Measurements from ENCODE around the gene RBP2.

RBP2 gene

DNA sequence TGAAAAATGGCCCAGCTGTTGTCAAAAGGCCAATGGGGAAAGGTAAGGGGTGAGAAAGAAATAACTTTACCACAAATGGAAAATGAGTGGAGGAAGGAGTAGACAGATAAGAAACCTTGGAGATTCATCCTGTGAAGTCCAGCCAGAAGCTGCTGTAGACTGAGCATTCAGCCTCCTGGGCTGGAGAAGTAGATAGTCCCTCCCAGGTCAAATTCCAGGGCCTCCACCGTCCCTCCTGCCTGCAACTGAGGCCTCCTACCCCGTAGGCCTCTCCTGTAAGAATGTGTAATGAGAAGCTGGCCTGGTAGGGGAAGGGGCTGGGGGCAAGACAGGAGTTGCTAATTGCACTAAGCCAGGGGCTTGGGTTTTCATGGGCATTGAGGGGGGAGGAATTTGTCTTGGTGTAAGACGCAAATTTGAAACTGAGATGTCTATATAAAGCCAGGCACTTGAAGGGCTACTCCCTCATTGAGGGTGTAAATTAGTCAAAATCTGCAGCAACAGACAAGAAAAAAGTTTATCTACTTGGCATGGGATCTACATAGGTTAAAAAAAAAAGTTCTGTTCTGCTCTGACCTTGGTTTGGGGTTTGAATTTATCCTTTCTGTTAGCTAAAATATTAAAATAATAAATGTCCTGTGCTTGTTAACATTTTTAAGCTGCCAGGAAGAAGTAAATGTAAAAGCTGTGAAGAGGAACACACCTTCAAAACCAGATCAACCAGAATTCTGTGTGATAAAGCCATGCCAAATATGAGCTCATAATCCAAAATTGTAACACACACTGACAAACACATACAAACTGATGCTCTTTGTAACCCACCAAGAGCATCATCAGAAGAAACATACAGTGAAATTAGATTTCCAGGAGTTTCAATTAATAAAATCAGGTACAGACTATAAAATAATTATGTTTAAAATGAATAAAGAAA lies 1.7 kb upstream of the RBP2 start:
- DNase-seq = no peak

- no peak for DNase-seq
These were observed 3.1 kb downstream of the RBP2 start for GRCh38 chr3:139473155-139473771.

DNA sequence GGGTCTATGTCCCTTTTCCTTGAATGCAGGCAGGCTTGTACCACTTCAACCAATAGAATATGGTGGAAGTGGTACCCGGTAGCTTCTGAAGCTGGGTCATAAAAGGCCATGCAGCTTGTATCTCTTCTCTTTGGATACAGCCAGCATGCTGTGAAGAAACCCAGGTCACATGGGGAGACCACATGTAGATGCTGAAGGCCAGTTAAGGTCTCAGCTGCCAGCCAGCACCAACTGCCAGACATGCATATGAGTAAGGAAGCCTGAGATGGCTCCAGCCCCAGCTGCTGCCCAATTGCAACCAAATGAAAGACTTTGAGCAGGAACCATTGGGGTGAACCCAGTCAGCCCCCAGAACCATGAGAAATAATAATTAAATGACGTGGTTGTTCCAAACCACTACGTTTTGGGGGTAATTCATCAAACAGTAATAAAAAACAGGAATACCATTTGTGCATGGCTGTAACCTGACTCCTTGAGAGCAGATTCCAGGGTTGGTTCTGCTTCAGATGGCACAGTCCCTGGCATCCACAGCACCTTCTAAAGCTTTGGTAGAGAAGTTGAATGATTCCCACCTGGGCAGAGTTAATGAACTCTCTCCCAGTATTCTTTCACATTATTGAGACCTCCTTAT lies 3.8 kb downstream of the RBP2 start:
- DNase-seq = no peak

DNA sequence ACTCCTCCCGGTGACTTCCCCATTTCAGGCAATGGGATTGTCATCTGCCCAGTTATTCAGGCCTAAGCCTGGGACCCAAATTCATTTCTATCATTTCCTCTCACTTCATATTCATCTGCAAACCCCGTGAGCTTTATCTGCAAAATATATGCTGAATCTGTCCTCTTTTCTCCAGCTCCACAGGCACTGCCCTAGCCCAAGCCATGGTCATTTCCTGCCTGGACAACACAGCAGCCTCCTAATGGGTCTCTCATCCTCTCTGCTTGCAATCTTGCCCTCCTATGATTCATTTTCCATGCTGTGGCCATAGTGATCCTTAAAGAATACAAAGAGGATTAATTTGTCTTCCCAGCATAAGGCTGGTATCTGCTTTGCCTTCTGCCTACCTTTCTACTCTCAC lies 6.1 kb downstream of the RBP2 start:
- DNase-seq = no peak

- peak; percentile 9 for DNase-seq
These were observed 7.9 kb downstream of the RBP2 start for GRCh38 chr3:139468399-139468798.

GRCh38 chr3:139466360-139466759 lies 10.0 kb downstream of the RBP2 start:
- no peak for DNase-seq

DNA sequence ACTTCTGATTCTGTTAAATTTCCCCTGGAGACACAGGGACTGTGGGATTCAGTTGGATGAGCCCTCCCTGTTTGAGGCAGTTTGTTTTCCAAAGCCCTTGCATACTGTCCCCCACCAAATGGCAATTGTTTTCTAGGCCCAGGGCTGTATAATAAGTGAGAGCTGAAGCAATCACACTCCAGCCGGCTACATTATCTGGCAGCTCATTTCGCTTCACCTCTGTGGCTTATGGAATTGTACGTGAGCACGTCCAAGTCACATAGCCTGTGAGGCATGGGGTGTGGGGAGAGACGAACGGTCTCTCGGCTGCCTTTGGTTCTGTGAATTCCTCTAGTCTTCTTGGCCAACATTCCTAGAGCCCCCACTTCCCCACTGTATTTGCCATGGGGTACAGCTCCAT lies 10.7 kb downstream of the RBP2 start:
- DNase-seq = no peak

DNA sequence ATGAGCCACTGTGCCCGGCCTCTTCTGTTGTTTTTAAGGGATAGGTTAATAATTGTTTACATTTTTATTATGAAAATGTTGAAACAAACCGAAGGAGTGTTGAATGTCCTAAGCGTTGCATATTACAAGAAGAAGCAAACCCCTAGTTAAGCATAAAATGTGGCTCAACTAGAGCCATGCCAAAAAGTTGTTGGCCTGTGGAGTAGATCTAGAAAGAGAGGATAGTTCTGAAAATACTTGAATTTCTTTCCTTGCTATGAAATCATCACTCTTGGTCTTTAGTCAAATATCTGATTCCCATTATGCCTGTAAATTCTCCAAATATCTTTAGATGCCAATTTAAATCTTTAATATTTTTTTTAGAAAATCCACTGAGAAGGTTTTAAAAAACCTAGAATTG lies 12.8 kb downstream of the RBP2 start:
- DNase-seq = no peak

DNA sequence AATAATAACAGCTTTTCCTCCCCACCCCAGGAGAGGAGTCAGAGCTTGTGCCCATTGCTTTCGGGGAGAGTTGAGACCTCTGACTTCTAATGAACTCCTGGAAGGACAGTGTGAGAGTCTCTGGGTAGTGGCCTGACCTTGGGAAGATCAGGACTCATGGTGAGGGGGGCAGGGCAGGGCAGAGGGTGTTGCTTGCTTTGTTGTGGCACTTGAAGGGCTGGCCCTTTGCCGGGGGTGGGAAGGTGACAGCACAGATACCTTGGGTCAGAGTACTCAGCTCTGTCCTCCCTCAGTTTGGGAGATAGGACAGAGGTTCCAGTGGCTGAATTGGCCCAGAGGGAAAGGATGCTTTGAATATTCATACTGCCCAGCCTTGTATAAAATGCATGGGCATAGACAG lies 15.8 kb downstream of the RBP2 start:
- DNase-seq = no peak

DNA sequence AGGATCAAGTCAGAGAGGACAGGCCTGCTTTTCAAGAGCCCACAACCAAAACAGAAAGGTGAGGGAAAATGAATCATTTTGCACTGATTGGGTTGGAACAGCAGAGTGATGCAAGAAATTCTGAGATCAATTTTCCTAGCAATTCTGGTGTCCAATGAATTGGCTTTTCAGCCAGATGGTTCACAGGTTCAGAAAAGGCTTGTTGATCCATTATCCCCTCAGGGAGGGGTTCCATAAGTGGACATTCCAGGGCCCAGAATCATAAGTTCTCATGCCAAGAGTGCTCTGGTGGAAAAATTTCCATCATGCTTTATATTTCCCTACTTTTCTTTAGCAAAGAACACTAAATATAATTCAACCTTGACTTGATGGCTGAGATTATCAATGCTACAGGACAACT lies 16.2 kb downstream of the RBP2 start:
- no peak for DNase-seq

- no peak for DNase-seq
These were observed 18.0 kb downstream of the RBP2 start for GRCh38 chr3:139458348-139458747.

DNA sequence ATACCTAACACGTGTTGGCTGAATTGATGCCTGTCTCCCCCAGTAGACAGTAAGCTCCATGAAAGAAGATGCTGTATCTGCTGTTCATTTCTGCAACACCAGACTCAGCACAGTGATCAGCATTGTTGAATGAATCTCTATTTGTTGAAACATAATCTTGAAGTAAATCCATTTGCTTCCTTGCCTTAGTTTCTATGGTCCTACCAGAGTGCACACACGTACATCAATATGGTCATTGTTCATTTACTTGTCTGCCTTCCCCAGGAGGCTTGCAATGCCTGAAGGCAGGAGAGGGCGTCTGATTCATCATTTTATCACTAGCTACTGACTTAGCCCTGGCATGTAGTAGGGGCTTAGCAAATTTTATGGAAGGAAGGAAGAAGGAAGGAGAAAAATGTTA lies 19.2 kb downstream of the RBP2 start:
- no peak for DNase-seq

DNA sequence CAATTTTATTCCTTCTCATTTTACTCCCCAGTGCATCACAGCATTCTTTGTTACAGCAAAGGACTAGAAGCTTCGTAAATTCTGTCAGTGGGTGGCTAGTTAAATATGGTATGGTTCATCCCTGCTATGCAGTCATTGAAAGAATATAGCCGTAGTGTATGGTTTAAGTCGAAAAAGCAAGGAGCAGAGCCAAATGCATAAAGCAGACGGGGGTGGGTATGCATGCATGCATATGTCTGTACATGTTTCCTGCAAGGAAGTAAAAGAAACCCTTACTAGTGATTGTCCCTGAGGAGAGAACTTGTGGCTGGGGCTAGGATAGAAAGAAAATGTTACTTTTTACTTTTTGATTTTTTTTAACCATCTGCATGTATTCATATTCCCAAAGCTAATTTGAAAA lies 19.9 kb downstream of the RBP2 start:
- no peak for DNase-seq

DNA sequence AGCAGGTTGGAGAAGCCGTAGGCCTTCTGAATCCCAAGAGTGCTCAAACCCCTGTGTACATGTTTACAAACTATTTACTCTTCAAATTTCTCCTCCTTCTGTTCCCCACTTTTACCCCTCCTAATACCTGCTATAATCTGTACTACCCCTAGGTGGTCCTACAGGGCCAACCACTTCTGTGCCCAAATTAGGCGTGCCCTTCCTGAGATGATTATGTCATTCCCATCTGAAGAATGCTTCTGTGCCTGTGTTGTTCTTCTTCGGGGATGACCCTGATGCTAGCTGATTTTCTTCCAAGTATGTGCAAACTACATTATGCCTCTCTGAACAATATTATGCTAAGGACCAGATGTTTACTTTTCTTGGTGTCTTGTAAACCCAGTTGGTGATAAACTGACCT lies 20.5 kb downstream of the RBP2 start:
- no peak for DNase-seq

DNA sequence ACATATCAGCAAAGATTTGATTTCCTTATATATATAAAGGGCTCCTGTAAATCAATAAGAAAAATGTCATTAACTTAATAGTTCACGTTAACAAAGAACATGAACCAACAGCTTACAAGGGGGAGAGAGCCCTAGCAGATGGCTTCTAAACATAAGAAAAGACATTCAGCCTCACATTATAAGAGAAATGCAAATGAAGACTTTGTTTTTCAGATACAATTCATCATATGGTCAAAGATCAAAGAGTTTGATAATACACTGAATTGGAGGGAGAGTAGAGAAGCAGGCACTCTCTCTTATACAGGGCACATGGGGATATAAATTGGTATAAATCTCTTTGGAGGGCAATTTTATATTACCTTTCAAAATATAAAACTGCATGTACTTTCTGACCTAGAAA lies 21.1 kb downstream of the RBP2 start:
- no peak for DNase-seq

DNA sequence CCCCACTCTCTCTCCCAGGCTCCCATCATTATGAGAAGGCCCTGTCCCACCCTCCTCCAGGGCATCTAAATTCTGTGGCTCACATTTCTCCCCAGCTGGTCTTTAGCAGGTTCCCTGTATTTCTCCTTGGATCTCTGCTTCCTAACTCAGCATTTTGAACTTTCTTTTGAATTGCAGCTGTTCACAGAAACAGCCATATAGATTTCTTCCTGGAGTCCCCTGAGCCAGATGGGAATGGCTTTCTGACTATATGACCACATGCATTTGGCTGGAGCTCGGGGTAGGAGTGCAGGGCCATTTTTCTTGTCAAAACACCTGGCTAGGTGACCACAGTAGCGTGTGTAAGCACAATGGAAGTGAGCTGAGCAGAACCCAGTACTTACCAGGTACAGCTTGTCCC lies 22.0 kb downstream of the RBP2 start:
- DNase-seq = no peak

- DNase-seq = no peak
These were observed 26.2 kb downstream of the RBP2 start for GRCh38 chr3:139450159-139450558.

GRCh38 chr3:139449566-139449965 lies 26.8 kb downstream of the RBP2 start:
- DNase-seq = no peak

- no peak for DNase-seq
These were observed 28.2 kb downstream of the RBP2 start for GRCh38 chr3:139448104-139448503.

DNA sequence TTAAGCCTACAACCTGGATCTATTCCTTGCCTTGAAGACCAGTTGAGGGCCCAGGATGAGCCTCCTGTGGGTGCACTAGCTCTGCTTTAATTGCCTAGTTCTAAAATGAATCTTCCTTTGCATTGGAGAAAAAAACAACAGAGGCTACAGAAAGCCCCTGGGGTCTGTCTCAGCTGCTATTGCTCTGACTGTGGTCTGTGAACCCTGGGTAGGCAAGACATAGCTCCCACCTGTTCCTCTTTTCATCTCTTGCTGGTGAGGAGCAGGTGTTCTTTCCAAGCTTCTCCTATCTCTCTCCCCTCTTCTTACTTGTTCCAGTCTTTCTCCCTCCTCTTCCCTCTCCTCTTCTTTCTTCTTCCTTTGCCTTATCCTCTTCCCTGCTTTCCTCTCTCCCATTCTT lies 28.8 kb downstream of the RBP2 start:
- no peak for DNase-seq

DNA sequence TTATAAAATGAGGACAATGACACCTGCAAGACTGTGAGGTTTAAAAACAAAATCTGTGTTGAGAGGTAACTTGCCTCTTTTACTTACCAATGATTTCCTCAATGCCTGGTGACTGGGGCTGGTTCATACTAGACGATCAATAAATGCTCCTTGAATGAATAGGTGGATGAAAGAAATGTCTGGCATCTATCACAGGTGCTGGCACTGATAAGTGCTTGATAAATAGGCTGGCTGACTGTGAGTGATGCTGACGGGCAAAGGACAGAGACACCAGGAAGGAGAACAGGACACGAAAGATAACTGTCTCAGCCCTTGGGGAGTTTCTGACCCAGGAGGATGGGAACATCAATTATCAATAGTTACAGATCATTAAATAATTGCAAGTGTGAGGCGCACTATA lies 31.9 kb downstream of the RBP2 start:
- no peak for DNase-seq

DNA sequence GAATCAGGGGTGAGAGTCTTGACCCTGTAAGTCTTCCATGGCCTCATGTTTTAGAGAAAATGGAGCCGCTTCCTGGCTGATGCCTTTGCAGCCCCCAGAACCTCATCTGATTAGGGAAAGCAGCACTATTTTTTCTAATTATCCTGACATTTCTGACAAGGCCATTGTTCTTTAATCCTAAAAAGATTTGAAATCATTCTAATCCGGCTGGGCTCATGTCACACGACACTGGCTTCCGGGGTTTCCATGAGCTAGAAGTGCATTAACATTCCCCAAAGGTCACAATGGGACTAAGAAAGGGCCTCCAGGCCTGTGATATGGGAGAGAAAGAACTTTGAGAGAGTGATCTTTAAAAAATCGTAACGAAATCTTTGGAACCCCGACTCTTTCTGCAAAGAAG lies 33.1 kb downstream of the RBP2 start:
- no peak for DNase-seq

- DNase-seq = no peak
These were observed 34.7 kb downstream of the RBP2 start for GRCh38 chr3:139441656-139442055.

Measured in SHP77 treated with DMSO at 0.1 percent for 48 hours (cell line).